NCI-H2107 (cell line): Measurements from ENCODE around the gene CCDC154.

ENCODE experiments used
- DNase-seq: peaks from one replicate; lab custom pipeline; 2025; lab: John Stamatoyannopoulos, UW

The CCDC154 gene

GRCh38 chr16:1425616-1426370 is 18.6 kb downstream of the CCDC154 start:
- DNase-seq, result no peak

- no peak for DNase-seq
These were observed 20.3 kb downstream of the CCDC154 start for GRCh38 chr16:1424028-1424427.

GRCh38 chr16:1422076-1422475 is 22.3 kb downstream of the CCDC154 start:
- DNase-seq, result no peak

- no peak for DNase-seq
These were observed 24.2 kb downstream of the CCDC154 start for GRCh38 chr16:1420111-1420539.

- DNase-seq, result no peak
These were observed 27.8 kb downstream of the CCDC154 start for GRCh38 chr16:1416521-1416941.

- DNase-seq, result no peak
These were observed 29.7 kb downstream of the CCDC154 start, which contains the start of gene UNKL for GRCh38 chr16:1414532-1415260. Gene UNKL (minus strand): TSS chr16:1414704. CDS start chr16:1414691, 13 bp downstream.

GRCh38 chr16:1413684-1414531 is 30.4 kb downstream of the CCDC154 start:
- DNase-seq, result peak; percentile 14

- no peak for DNase-seq
These were observed 31.5 kb downstream of the CCDC154 start for GRCh38 chr16:1412847-1413246.

- DNase-seq, result peak; percentile 82
These were observed 36.1 kb downstream of the CCDC154 start for GRCh38 chr16:1408171-1408837.

GRCh38 chr16:1407753-1408152 is 36.6 kb downstream of the CCDC154 start:
- no peak for DNase-seq

GRCh38 chr16:1403733-1404132 is 40.6 kb downstream of the CCDC154 start:
- DNase-seq, result no peak

- DNase-seq, result no peak
These were observed 41.3 kb downstream of the CCDC154 start for GRCh38 chr16:1403036-1403435.

GRCh38 chr16:1401758-1402154 is 42.6 kb downstream of the CCDC154 start:
- DNase-seq, result no peak

GRCh38 chr16:1401061-1401757 is 43.1 kb downstream of the CCDC154 start:
- no peak for DNase-seq

GRCh38 chr16:1398826-1399581 is 45.4 kb downstream of the CCDC154 start:
- DNase-seq, result no peak

GRCh38 chr16:1398351-1398750 is 46.0 kb downstream of the CCDC154 start:
- no peak for DNase-seq

GRCh38 chr16:1397779-1398178 is 46.6 kb downstream of the CCDC154 start:
- DNase-seq, result no peak

GRCh38 chr16:1395444-1396031 is 48.8 kb downstream of the CCDC154 start:
- DNase-seq, result no peak

GRCh38 chr16:1394367-1394951 is 49.9 kb downstream of the CCDC154 start:
- no peak for DNase-seq
